Keratinocyte (primary cell): ENCODE results near the gene FNDC1. TPM values are rescaled to one million over a fixed set of nuclear protein-coding genes. Genes with fewer than 3 reads are reported as not detected.
A peak's percentile ranks its signal among the peaks of the same experiment; 100 is the strongest.

ENCODE experiments used
- DNase-seq: peaks from one replicate; pipeline ENCODE4 v3.0.0-alpha.2; 2011; ENCODE audit warnings: low read depth, missing footprints, low spot score
- FAIRE-seq: peaks from 2 replicates; lab custom pipeline; 2011; peaks lifted over from hg19 to GRCh38; lab: Jason Lieb, UNC
- H2AFZ ChIP-seq: 2 replicates; pipeline ENCODE4 v1.6.0; 2012; ENCODE audit warnings: low read length, control low read depth, inconsistent platforms; ENCODE audit not compliant: control insufficient read depth
- H3K27ac ChIP-seq: 2 replicates; pipeline ENCODE4 v1.5.1; 2011; ENCODE audit warnings: low read length; ENCODE audit not compliant: control insufficient read depth, insufficient read depth
- H3K27me3 ChIP-seq: 3 replicates; pipeline ENCODE4 v1.6.0; 2011; ENCODE audit warnings: low read length; ENCODE audit not compliant: control insufficient read depth, insufficient read depth; ENCODE audit errors: extremely low read depth
- H3K36me3 ChIP-seq, 2 experiments: 2 replicates in 1 of 2; 3 replicates in 1 of 2; pipeline ENCODE4 v1.5.1; 2011; ENCODE audit warnings: low read length in 2 of 2, mild to moderate bottlenecking in 1 of 2; ENCODE audit not compliant: control insufficient read depth in 2 of 2, insufficient read depth in 2 of 2; ENCODE audit errors: extremely low read depth in 1 of 2
- H3K4me1 ChIP-seq: 3 replicates; pipeline ENCODE4 v1.5.1; 2011; ENCODE audit warnings: low read length; ENCODE audit not compliant: control insufficient read depth, insufficient read depth; ENCODE audit errors: extremely low read depth
- H3K4me2 ChIP-seq: 3 replicates; pipeline ENCODE4 v1.6.0; 2011; ENCODE audit warnings: low read depth, low read length; ENCODE audit not compliant: control insufficient read depth, insufficient read depth; ENCODE audit errors: extremely low read depth
- H3K4me3 ChIP-seq, 3 experiments: fragments of 200-600 bp in 1 of 3; sonication (generic) in 1 of 3; 2 replicates in 2 of 3; 3 replicates in 1 of 3; pipeline ENCODE4 v1.5.1; 2011 to 2016; ENCODE audit warnings: low read length in 3 of 3, mild to moderate bottlenecking in 3 of 3, control low read depth in 2 of 3, inconsistent platforms in 1 of 3, low read depth in 1 of 3, mixed read lengths in 1 of 3, mixed run types in 1 of 3, moderate library complexity in 1 of 3; ENCODE audit not compliant: control insufficient read depth in 2 of 3, insufficient read depth in 2 of 3; ENCODE audit errors: extremely low read depth in 1 of 3
- H3K79me2 ChIP-seq: 2 replicates; pipeline ENCODE4 v1.6.0; 2012; ENCODE audit warnings: low read length; ENCODE audit not compliant: control insufficient read depth, insufficient read depth
- H3K9ac ChIP-seq: 3 replicates; pipeline ENCODE4 v1.6.0; 2011; ENCODE audit warnings: low read length; ENCODE audit not compliant: control insufficient read depth, insufficient read depth; ENCODE audit errors: extremely low read depth
- H3K9me1 ChIP-seq: 3 replicates; pipeline ENCODE4 v1.6.0; 2011; ENCODE audit warnings: low read length; ENCODE audit not compliant: control insufficient read depth, insufficient read depth; ENCODE audit errors: extremely low read depth
- H3K9me3 ChIP-seq: 2 replicates; pipeline ENCODE4 v1.5.1; 2012; ENCODE audit warnings: low read depth, low read length; ENCODE audit not compliant: control insufficient read depth
- H4K20me1 ChIP-seq: 3 replicates; pipeline ENCODE4 v1.6.0; 2011; ENCODE audit warnings: low read length; ENCODE audit not compliant: control insufficient read depth, insufficient read depth; ENCODE audit errors: extremely low read depth
- CTCF ChIP-seq, 3 experiments: IDR thresholded peaks in 1 of 3; conservative IDR thresholded peaks in 1 of 3; optimal IDR thresholded peaks in 1 of 3; 2 replicates in 2 of 3; 3 replicates in 1 of 3; pipeline versions ENCODE3 to v1.5.1; 2011; ENCODE audit warnings: low read length in 3 of 3, mild to moderate bottlenecking in 3 of 3, moderate library complexity in 2 of 3, control low read depth in 1 of 3, inconsistent platforms in 1 of 3; ENCODE audit not compliant: insufficient read depth in 2 of 3; ENCODE audit errors: extremely low read depth in 1 of 3
- EZH2 ChIP-seq: IDR thresholded peaks from one replicate; pipeline ENCODE4 v1.6.1; 2012; ENCODE audit warnings: inconsistent platforms, mild to moderate bottlenecking, low read length, moderate library complexity
- dilution Hi-C: fragments of 300-500 bp; cut with MboI; formaldehyde crosslinking; loops from one replicate; pipeline ENCODE4 v1.7.0; 2020; ENCODE audit warnings: low sequenced_read_pairs; ENCODE audit not compliant: extremely low pct_ligation_motif_present
- polyA plus RNA-seq, 5 experiments: library from polyadenylated mRNA; depleted of rRNA in 3 of 5; stranded (reverse) in 3 of 5; stranded (forward) in 1 of 5; unstranded in 1 of 5; fragments of >200 nt; gene quantifications; 1 replicate in 1 of 5; 2 replicates in 3 of 5; 3 replicates in 1 of 5; pipeline versions ENCODE4 v1.2.1 to v1.2.3, GENCODE V29; 2011 to 2012; ENCODE audit warnings: missing spikeins in 2 of 5, low read depth in 1 of 5, low replicate concordance in 1 of 5

Gene FNDC1
- polyA plus RNA-seq, 1 donor (not counting 4 experiments of a cell fraction or from before 2014, with no cell fraction given): not detected

- Histone ChIP-seq H2AFZ (no peak overlapping the region), H3K9ac (no peak overlapping the region), H3K4me2 (no peak overlapping the region), H3K27me3 (no peaks in the 10 kb centered on the region), H3K9me3 (no peaks in the 10 kb centered on the region), H3K36me3 (no peaks in the 10 kb centered on the region), H3K4me1 (no peaks in the 10 kb centered on the region), H3K4me3 (no peak overlapping the region), H3K27ac (no peak overlapping the region), H3K9me1 (no peaks in the 10 kb centered on the region), H3K79me2 (no peaks in the 10 kb centered on the region), H4K20me1 (no peaks in the 10 kb centered on the region)
- DNase-seq: no peak
- dilution Hi-C loops: no loop called here
- TF ChIP-seq EZH2: no peak
- no peak for TF ChIP-seq CTCF (optimal IDR thresholded peaks at IDR 0.05 in 1 of 3, IDR thresholded peaks at IDR 0.05 in 1 of 3, conservative IDR thresholded peaks at IDR 0.05 in 1 of 3; ENCODE audit: extremely low read depth in 1 of 3, insufficient read depth in 2 of 3, low read length in 3 of 3)
- no peak for FAIRE-seq
Observed at GRCh38 chr6:159214281-159214680, 45.1 kb downstream of the FNDC1 start.

- no peak overlapping the region for H3K4me2 ChIP-seq
- no peaks in the 10 kb centered on the region for H3K4me1 ChIP-seq
- H4K20me1 ChIP-seq: no peaks in the 10 kb centered on the region
- peaks cover 9% of the 10 kb centered on the region for H3K27me3 ChIP-seq
- no peaks in the 10 kb centered on the region for H3K9me3 ChIP-seq
- no peaks in the 10 kb centered on the region for H3K9me1 ChIP-seq
- FAIRE-seq (no peak), DNase-seq (no peak)
- no peak overlapping the region for H2AFZ ChIP-seq
- dilution Hi-C loops: no loop called here
- H3K79me2 ChIP-seq: no peaks in the 10 kb centered on the region
- H3K9ac ChIP-seq: no peak overlapping the region
- TF ChIP-seq EZH2 (no peak), CTCF (optimal IDR thresholded peaks at IDR 0.05 in 1 of 3, IDR thresholded peaks at IDR 0.05 in 1 of 3, conservative IDR thresholded peaks at IDR 0.05 in 1 of 3; ENCODE audit: extremely low read depth in 1 of 3, insufficient read depth in 2 of 3, low read length in 3 of 3) (peak; percentile 8 to 64 (median 56))
- H3K36me3 ChIP-seq: no peaks in the 10 kb centered on the region
- H3K4me3 ChIP-seq: no peak overlapping the region
- H3K27ac ChIP-seq: no peak overlapping the region
Observed at GRCh38 chr6:159217595-159218275, 48.5 kb downstream of the FNDC1 start.
